Coronary artery (tissue), 2 donors: ENCODE results near the gene ACBD6.

Source experiments
- DNase-seq: peaks from one replicate; pipeline ENCODE4 v3.0.0-alpha.2; 2017; ENCODE audit warnings: low spot score
- H3K27ac ChIP-seq, 2 donors: fragments of 200-600 bp; sonication (generic); one replicate each; pipeline ENCODE4 v1.5.1; 2016 to 2019
- H3K4me3 ChIP-seq: fragments of 200-600 bp; sonication (generic); 2 replicates; pipeline ENCODE4 v1.5.1; 2016; ENCODE audit warnings: mild to moderate bottlenecking, moderate library complexity
- TF ChIP-seq, protein P1 (sequence below): fragments of 200-600 bp; sonication (generic); IDR thresholded peaks from one replicate; pipeline ENCODE4 v1.5.1; 2019; ENCODE audit warnings: antibody characterized with exemption

Gene ACBD6

DNA sequence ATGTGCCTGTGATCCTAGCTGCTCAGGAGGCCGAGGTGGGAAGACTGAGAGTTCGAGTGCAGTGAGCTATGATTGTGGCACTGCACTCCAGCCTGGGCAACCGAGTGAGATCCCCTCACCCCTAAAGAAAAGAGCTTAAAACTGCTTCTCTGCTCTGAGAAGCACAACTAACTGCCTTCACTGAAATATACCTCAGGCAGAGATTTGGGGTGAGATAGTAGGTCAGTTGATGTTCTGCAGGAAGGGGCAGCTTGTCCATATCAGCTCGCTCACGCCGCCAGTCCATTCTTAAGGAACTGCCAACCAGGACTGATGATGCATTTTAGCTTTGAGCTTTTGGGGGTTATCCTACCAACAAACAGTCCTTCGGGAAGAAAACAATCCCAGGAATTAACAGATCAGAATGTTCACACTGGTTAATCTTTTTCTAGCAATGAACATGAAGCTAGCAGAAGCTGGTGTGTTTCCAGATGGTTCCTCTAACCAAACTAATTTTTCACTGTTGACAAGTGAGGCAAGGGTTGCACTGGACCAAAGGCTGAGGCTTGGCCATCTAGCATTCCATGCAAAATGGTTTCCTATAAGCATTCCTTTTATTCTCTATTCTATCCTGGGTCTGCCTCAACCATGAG, 240.7 kb downstream of the ACBD6 start:
- H3K27ac ChIP-seq: no peak overlapping the region
- no peak for DNase-seq
- H3K4me3 ChIP-seq: no peak overlapping the region
- TF ChIP-seq, protein P1, sequence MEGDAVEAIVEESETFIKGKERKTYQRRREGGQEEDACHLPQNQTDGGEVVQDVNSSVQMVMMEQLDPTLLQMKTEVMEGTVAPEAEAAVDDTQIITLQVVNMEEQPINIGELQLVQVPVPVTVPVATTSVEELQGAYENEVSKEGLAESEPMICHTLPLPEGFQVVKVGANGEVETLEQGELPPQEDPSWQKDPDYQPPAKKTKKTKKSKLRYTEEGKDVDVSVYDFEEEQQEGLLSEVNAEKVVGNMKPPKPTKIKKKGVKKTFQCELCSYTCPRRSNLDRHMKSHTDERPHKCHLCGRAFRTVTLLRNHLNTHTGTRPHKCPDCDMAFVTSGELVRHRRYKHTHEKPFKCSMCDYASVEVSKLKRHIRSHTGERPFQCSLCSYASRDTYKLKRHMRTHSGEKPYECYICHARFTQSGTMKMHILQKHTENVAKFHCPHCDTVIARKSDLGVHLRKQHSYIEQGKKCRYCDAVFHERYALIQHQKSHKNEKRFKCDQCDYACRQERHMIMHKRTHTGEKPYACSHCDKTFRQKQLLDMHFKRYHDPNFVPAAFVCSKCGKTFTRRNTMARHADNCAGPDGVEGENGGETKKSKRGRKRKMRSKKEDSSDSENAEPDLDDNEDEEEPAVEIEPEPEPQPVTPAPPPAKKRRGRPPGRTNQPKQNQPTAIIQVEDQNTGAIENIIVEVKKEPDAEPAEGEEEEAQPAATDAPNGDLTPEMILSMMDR: no peak

GRCh38 chr1:180261030-180261429, 241.3 kb downstream of the ACBD6 start:
- no peak overlapping the region for H3K4me3 ChIP-seq
- DNase-seq: no peak
- no peak overlapping the region for H3K27ac ChIP-seq
- TF ChIP-seq, protein P1: no peak

DNA sequence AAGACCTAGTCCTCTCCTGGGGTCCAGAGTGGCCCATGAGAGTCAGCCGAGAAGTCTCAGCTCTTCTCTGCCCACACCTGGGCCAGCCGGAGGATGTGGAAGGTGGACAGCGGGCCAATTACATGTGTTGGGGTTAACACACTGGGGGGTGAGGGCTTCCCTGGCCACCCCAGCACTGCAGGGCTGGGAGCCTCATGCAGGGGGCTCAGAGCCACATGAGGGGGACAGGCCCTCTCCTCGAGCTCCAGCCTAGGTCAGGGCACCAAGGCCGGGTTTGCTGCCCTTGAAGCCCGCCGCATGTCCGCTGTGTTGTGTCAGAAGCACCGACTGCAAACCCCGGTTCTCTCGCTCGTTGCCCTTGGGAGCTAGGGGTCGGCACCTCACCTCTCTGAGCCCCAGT, 241.8 kb downstream of the ACBD6 start:
- no peak for DNase-seq
- Histone ChIP-seq H3K4me3 (no peak overlapping the region), H3K27ac (no peak overlapping the region)
- TF ChIP-seq, protein P1: no peak

DNA sequence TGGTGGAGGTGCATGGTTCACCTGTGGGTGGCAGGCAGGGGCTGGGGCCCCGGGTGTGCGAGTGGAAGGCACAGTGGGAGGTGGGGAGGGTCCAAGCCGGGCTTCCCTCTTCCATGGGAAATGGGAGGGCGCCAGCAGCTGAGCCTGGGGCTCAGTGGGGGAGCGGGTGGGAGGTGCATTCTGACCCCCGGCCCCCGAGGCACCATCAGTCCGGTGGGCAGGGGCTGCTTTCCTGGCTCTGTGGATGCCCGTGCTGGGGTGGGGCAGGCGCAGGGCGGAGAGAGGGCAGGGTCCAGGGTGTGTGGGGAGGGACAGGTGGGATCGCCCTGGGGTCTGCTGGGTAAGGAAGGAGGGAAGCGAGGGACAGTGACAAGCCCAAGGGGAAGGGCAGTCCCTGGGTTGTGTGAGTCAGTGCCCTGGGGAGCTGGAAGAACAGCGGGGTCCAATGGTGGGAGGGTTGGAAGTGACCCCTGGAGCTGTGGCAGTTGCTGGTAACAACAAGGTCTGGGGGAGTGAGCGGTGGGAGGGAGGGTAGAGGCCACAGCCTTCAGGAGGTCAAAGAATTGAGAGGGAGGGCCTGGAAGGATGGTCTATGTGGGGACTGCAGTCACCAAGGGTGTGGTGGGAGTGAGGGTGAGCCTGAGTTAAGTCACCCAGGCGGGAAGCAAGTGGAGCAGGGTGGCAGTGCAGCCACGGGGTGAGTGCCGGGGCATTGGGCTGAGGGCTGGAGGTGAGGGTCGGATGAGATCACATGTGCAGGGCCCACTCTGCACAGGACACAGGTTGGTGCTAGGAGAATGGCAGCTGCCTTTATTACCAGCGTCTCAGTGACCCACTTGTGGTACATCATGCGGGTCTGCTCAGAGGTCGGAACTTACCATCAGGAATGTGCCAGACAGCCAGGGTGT, 242.7 kb downstream of the ACBD6 start:
- TF ChIP-seq, protein P1: no peak
- DNase-seq: no peak
- no peak overlapping the region for H3K27ac ChIP-seq
- no peak overlapping the region for H3K4me3 ChIP-seq

GRCh38 chr1:180258935-180259334, 243.4 kb downstream of the ACBD6 start:
- H3K4me3 ChIP-seq: no peak overlapping the region
- DNase-seq: no peak
- H3K27ac ChIP-seq: no peak overlapping the region
- TF ChIP-seq, protein P1: no peak

GRCh38 chr1:180258290-180258689, 244.1 kb downstream of the ACBD6 start:
- TF ChIP-seq, protein P1: no peak
- Histone ChIP-seq H3K4me3 (no peak overlapping the region), H3K27ac (no peak overlapping the region)
- DNase-seq: no peak
